Nucleus accumbens (tissue), 56 donors: ENCODE measurements around the gene ZCWPW1.
A peak's percentile ranks its signal among the peaks of the same experiment; 100 is the strongest.
"Not testable (repeated sequence)": the region's sequence is repeated elsewhere in the genome, so short reads cannot be mapped to it uniquely, and the experiment has no call there.

Source experiments
- DNase-seq, 56 donors: peaks; one replicate each; lab custom pipeline; 2025; lab: John Stamatoyannopoulos, UW

The ZCWPW1 gene

DNA sequence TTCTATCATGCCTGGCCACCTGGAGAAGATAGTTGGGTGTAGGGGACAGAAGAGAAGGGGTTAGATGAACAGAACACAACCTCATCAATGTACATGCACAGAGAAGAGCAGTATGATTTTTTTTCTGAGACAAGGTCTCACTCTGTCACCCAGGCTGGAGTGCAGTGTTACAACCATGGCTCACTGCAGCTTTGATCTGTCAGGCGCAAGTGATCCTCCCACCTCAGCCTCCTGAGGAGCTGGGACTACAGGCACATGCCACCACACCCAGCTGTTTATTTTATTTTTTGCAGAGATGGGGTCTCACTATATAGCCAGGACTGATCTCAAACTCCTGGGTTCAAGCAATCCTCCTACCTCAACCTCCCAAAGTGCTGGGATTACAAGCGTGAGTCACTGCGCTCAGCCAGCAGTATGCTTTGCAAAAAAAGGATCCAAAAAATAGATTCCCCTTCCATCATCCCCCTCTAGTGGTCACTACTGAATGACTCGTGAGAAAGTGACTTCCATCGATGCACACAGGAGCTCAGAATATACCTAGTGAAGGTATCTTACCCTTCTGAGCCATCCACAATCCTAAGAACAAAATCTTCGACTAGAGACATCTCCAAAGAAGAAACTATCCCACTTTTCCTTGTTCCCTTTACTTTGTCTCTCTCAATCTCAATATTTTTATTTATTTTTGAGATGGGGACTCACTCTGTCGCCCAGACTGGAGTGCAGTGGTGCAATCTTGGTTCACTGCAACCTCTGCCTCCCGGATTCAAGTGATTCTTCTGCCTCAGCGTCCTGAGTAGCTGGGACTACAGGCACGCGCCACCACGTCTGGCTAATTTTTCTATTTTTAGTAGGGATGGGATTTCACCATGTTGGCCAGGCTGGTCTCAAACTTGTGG, 21.0 kb downstream of the ZCWPW1 start:
- no peak for DNase-seq

DNA sequence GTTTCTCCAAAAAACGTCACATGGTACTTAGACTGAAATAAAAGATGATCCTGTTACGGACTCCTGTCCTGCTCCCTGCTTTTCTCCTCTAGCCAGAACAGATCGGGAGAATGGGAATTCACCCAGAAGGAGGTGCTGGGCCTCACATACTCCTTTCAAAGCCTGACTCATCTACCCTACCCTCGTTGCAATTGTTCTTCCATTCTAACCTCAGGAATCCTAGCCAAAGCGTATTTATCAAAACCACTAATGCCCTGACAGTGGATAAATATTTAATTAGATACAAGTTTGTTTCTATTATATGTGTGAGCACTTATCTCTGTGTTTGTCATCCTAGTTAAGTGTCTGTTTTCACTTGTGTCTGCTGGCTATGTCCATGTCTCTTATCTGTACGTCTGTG, 21.7 kb downstream of the ZCWPW1 start:
- no peak for DNase-seq

DNA sequence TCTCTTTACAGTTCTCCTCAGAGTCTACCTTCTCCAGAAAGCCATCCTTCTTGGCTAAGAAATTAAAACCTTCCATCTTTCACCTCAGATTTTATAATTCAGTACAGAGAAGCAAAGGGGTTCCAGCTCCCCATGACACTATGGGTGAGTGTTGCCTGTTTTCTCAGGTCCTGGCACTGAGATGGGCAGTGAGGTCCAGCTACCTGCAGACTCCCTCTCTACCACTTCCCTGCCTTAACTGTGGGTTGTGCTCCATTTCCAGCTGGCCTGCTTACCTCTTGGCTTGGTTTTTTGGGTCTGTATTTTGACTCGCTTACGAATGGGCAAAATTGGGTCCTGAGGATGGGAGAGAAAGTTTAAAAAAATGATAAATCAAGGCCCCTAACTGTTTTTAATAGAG, 26.3 kb downstream of the ZCWPW1 start:
- DNase-seq = no peak

DNA sequence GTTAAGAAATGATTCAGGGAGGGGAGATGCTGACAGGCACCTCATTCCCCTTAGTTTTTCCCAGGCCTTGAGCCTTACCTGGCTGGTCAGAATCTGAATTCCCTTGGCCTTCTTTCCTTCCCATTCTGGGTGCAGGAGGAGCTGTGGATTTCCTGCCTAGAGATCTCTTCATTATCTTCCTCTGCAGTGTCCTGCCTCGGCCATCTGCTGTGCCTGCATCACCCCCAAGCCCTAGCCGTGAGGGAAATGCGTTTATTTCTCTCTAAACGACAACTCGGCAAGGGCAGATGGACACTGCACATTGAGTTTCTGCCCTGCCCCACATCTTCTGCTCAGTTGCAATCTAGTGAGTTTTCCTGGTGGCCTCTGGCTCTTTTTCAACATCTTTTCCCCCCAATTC, 26.7 kb downstream of the ZCWPW1 start:
- no peak for DNase-seq

DNA sequence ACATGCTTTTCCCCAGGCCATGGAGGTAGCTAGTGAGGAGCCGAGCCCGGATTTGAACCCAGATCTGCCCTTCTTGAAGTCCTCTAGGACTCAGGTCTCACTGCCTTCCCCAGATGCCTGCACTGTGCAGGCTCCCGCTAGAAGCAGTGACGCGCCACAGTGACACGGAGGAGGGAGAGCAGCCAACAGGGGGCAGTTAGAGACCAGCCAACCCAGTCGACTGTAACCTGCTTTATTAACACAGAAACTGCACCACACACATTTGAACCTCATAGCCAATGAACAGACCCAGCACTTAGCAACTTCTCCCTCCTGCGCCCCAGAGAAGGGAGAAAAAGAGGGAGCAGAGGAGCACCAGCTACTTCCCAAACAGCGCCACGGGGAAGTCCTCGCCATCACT, 27.8 kb downstream of the ZCWPW1 start:
- peak in 1 of 56 donors; percentile 17 for DNase-seq

DNA sequence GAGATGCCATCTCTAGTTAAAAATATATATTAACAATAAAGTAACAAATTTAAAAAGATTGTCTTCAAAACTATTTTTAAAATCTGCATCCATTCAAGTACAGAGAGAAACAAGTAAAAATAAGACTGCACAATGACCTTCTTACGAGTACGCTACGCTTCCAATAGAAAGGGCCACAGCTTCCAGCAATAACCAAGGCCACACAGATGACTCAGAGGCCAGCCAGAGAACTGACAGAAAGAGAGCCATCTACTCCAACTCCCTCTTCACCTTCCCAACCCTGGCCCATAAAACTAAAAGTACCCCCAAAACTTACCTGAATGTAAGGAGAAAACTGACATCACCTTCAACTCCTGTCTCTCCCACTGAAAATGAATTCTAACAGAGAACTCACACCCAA, 28.5 kb downstream of the ZCWPW1 start:
- DNase-seq = no peak

DNA sequence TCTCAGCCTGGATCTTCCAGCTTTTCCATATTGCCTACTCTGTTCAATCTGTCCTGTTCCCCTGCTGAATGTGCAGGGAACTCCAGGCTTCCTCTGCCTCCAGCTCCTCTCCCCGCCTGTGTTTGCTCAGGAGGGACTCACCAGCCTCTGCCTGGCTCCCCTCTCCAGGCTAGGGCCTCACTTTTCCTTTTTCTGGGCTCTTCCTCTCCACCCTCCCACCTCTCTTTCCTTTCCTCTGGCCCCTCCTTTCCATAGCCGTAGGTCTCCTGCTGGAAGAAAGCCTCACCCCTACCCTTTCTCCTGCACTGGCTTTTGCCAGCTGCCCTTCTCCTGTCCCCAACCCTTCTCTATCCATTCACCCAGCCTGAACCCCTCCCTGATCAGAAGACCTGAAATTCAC, 30.3 kb downstream of the ZCWPW1 start:
- no peak for DNase-seq

DNA sequence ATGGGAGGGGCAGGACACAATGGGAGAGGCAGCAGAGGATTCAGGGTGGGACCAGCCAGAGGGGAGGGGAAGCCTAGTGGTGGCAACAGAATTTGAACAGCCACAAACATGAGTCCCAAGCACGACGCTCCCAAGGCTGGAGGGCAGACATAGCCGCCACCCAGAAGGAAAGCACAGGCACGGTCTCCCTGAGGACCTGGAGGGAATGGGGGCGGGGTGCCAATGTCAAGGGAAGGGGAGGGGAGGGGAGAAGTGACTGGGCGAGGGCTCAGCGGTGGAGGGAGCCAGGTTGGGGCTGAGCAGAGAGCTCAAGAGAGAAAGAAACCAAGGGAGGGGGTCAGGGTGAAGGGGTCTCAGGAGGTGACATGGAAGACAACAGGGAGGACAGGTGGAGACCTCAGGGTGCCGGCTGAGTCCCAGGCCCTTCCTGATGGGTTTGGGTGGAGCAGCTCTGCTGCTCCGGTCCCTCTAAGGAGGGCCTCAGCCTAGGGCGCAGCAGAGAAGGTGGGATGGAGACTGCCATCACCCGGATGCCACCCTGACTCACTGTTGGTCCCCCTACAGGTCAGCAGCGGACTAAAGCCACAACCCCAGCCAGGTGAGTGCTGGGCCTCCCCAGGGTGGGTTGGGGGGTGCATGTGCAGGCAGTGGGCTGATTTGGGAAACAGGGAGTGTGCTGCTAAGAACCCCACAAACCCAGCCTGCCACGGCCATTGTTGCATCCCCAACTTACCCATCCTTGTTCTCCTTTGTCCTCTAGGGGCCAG, 31.0 kb downstream of the ZCWPW1 start:
- no peak for DNase-seq

DNA sequence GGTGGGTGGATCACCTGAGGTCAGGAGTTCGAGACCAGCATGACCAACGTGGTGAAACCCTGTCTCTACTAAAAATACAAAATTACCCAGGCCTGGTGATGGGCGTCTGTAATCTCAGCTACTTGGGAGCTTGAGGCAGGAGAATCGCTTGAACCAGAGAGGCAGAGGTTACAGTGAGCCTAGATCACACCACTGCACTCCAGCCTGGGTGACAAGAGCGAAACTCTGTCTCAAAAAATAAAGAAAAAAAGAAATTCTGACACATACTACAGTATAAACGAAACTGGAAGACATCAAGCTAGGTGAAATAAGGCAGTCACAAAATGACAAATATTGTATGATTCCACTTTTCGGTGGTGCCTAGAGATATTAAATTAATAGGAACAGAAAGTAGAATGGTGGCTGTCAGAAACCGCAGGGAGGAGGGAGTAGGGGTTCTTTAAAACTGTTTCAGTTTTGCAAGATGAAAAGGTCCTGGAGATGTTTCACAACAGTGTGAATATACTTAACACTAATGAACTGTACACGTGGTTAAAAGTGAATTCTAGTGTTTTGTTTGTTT, 32.0 kb downstream of the ZCWPW1 start:
- DNase-seq = no peak

DNA sequence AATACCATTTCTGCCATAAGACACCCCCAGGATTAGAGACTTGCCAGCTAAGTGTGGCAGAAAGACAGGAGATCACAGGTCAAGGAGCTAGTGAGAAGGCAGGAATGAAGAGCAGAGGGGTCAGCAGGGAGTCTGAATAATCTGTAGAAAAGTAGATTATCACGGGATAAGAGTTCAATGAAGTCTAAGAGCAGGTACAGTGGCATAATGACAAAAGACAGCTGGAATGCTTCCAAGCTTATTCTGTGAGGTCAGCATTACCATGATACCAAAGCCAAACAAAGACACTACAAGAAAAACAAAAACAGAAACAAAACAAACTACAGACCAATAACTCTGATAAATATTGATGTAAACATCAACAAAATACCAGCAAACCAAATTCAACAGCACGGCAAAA, 34.4 kb downstream of the ZCWPW1 start:
- no peak for DNase-seq

DNA sequence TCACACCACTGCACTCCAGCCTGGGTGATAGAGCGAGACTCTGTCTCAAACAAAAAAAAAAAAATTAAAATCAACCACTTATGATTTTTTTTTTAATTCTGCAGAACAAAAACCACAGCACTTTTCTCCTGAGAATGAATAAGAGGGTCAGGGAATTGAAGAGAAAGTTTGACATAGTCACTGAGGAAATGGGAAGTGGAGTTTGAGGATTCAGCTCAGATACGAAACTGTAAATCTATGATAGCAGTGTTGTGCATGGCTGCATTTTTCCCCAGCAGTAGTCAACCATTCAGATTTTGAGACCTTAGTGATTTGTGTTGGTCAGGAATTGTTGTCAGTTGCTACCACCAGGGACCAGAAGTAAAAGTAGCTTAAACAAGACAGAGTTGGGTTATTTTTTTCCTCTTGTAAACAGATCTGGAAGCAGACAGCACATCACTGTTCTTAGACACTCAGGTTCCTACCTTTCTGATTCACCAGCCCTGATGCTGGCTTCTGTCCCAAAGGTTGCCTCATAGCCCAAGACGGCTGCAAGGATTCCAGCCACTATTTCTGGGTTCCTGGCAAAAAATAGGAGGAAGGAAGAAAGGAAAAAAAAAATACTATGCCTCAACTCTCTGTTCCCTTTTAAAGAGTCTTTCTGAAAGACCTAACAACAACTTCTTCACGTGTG, 35.1 kb downstream of the ZCWPW1 start:
- no peak for DNase-seq

DNA sequence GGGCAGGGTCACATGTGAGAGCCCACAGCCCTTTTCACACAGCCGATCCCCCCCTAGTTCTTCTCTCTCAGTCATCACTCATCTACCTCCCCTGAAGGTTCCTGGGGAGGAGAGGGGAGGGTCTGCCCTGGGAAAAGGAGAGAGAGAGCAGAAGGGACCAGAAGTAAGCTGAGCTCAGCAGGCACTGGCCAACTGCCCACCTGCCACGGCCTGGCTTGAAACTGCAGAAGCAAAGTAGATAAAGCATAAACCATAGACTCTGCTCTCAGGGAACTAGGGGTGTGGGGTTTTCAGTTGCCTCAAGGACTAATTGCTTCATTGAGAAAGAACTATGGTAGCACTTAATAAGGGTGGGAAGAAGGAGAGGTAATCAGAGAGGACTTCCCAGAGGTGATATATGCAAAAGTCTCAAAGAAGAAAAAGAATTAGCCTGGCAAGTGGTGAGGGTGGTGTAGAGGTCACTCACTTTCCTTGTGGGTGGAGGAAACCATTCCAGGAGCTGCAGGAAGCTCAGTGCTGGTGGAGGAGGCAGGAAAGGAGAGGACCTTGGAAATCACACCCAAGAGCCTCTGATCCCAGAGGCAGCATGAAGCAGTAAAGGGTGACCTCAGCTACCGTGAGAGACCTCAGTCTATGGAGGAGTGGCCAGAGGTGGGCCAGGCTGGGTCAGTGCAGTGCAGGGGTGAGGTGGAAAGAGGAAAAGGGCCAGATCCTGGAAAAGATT, 38.1 kb downstream of the ZCWPW1 start:
- DNase-seq = no peak

DNA sequence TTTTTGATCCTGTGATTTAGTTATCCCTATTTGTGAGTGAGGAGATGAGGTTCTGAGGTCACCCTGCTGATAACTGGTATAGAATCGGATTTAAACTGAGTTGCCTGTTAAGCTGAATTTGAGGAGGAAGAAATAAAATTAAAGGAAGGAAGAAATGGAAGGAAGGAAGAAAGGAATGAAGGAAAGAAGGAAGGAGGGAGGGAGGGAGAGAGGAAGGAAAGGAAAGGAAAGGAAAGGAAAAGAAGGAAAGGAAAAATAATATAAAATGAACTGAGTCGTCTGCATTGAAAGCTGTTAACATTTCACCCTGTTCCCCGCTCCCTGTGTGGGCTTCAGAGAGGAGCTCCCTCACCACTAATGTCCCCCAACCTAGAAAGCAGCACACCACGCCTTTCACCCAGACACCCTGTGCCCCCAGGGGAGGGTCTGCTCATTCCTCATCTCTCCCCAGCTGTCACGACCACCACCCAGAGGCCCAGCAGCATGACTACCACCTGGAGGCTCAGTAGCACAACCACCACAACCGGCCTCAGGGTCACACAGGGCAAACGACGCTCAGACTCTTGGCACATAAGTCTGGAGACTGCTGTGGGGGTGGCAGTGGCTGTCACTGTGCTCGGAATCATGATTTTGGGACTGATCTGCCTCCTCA, 38.9 kb downstream of the ZCWPW1 start:
- no peak for DNase-seq

DNA sequence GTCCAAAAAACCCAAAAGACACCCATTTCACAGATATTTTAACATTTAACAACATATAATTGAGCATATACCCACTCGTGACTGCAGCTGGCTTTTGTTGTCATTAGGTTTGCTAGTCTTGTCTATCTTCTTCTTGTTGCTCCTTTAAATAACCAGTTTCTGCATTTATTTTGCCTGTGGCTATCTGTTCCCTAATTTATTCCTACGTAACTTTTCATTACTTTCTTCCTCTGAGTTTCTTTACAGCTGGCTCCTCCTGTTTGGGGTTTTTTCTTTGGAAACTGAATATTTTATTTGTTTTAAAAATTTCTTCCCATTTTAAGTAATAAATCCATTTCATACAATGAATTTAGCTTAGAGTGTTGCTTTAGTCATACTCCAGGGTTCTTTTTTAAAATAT, 40.8 kb downstream of the ZCWPW1 start:
- no peak for DNase-seq

DNA sequence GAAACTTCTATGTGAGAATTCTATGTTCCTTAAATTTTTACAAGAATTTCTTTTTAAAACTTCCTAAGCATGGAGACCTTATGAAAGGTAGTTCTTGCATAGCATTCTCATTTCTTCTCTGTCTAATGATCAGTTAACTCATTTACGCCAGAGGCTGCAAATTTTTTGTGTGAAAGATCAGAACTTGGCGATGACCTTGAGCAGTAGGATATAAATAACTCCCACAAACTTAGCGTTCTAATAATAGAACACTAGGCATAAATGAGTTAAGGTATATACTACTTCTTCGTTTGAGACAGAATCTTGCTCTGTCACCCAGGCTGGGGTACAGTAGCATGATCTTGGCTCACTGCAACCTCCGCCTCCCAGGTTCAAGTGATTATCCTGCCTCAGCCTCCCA, 41.6 kb downstream of the ZCWPW1 start:
- no peak for DNase-seq

DNA sequence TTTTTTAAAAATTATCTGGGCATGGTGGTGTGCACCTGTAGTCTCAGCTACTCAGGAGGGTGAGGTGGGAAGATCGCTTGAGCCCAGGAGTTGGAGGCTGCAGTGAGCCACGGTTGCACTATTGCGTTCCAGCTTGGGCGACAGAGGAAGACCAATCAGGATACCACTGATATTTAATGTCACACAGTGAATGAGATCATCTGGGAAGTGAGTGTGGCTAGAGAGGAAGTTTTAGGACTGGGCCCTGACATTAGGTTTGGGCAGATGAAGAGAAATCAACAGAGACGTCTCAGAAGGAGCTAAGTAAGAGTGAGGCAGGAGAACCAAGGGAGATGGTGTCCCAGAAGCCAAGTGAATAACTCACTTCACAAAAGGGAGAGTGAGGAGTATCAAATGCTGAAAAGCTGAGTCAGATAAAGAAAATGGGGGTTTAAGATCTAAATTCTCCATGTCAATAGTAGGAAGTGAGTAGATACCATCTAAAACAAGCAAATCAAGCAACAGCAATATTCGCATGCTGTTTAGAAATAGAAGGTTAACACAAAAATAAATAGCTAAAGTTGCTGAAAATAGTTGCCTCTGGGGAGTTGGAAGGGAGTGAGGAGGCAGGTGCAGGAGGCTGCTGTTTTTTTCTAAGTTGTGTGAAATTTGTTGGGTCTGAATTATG, 43.7 kb downstream of the ZCWPW1 start:
- no peak for DNase-seq

DNA sequence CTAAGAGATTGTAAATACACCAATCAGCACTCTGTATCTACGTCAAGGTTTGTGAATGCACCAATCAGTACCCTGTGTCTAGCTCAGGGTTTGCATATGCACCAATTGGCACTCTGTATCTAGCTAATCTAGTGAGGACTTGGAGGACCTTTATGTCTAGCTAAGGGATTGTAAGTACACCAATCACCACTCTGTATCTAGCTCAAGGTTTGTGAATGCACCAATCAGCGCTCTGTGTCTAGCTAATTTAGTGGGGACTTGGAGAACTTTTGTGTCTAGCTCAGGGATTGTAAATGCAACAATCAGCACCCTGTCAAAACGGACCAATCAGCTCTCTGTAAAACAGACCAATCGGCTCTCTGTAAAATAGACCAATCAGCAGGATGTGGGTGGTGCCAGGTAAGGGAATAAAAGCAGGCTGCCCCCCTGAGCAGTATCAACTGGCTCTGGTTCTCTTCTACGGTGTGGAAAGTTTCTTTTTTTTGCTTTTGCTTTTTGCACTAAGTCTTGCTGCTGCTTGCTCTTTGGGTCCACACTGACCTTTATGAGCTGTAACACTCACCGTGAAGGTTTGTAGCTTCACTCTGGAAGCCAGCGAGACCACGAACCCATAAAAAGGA, 46.2 kb downstream of the ZCWPW1 start:
- DNase-seq = peak in 1 of 56 donors; percentile 13

DNA sequence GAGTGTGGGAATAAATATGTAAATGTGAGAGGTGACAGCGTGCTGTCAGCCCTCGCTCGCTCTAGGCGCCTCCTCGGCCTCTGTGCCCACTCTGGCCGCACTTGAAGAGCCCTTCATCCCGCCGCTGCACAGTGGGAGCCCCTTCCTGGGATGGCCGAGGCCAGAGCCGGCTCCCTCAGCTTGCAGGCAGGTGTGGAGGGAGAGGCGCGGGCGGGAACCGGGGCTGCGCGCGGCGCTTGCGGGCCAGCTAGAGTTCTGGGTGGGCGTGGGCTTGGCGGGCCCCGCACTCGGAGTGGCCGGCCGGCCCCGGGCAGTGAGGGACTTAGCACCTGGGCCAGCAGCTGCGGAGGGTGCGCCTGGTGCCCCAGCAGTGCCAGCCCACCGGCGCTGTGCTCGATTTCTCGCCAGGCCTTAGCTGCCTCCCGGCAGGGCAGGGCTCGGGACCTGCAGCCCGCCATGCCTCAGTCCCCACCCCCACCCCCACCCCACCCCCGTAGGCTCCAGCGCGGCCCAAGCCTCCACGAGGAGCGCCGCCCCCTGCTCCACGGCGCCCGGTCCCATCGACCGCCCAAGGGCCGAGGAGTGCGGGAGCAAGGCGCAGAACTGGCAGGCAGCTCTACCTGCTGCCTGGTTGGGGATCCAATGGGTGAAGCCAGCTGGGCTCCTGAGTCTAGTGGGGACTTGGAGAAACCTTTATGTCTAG, 46.8 kb downstream of the ZCWPW1 start:
- not testable (repeated sequence) for DNase-seq
